ENCODE measurements around the gene ALOX15. TPM values are rescaled to one million over a fixed set of nuclear protein-coding genes. Genes with fewer than 3 reads are reported as not detected.
A peak's percentile ranks its signal among the peaks of the same experiment; 100 is the strongest.
"Not testable (repeated sequence)": the region's sequence is repeated elsewhere in the genome, so short reads cannot be mapped to it uniquely, and the experiment has no call there.

The ALOX15 gene
- total RNA-seq, 1 donor from 2014 or later = not detected

- Mint-ChIP-seq H3K27ac (ENCODE audit: unreplicated experiment) (no peak overlapping the region), H3K9me3 (ENCODE audit: unreplicated experiment) (no peaks in the 10 kb centered on the region), H3K4me1 (ENCODE audit: low read depth, unreplicated experiment) (no peaks in the 10 kb centered on the region), H3K27me3 (ENCODE audit: unreplicated experiment) (peaks cover 4% of the 10 kb centered on the region), H3K4me3 (ENCODE audit: unreplicated experiment) (no peak overlapping the region), H3K36me3 (ENCODE audit: unreplicated experiment) (no peaks in the 10 kb centered on the region)
- TF ChIP-seq, protein P1, sequence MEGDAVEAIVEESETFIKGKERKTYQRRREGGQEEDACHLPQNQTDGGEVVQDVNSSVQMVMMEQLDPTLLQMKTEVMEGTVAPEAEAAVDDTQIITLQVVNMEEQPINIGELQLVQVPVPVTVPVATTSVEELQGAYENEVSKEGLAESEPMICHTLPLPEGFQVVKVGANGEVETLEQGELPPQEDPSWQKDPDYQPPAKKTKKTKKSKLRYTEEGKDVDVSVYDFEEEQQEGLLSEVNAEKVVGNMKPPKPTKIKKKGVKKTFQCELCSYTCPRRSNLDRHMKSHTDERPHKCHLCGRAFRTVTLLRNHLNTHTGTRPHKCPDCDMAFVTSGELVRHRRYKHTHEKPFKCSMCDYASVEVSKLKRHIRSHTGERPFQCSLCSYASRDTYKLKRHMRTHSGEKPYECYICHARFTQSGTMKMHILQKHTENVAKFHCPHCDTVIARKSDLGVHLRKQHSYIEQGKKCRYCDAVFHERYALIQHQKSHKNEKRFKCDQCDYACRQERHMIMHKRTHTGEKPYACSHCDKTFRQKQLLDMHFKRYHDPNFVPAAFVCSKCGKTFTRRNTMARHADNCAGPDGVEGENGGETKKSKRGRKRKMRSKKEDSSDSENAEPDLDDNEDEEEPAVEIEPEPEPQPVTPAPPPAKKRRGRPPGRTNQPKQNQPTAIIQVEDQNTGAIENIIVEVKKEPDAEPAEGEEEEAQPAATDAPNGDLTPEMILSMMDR (IDR thresholded peaks at IDR 0.05; ENCODE audit: partially characterized antibody, unreplicated experiment) = no peak
- no peak for DNase-seq
These were observed 11.5 kb upstream of the ALOX15 start for GRCh38 chr17:4652997-4653396.

DNA sequence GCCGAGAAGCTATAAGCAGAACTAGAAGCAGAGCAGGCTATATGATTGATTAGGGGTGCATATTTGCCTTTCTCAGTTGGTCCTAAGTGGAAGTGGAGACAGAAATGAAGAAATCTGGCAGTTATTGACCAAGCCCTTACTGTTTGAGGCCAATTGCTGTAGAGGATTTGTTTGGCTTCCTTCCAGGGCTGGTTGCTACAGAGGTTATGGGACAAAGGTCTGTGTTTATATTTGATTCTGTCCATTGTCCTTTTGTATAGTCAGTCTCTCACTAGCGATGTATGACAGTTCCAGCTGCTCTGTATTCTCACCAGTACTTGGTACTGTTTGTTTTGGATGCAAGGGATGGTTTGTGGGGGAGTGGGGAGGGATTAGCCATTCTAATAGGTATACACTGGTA lies 7.3 kb upstream of the ALOX15 start:
- Mint-ChIP-seq H3K36me3 (ENCODE audit: unreplicated experiment) (no peaks in the 10 kb centered on the region), H3K4me3 (ENCODE audit: unreplicated experiment) (no peak overlapping the region), H3K9me3 (ENCODE audit: unreplicated experiment) (no peaks in the 10 kb centered on the region), H3K27ac (ENCODE audit: unreplicated experiment) (no peak overlapping the region), H3K4me1 (ENCODE audit: low read depth, unreplicated experiment) (no peaks in the 10 kb centered on the region), H3K27me3 (ENCODE audit: unreplicated experiment) (no peaks in the 10 kb centered on the region)
- no peak for DNase-seq
- TF ChIP-seq, protein P1 (IDR thresholded peaks at IDR 0.05; ENCODE audit: partially characterized antibody, unreplicated experiment) = no peak

DNA sequence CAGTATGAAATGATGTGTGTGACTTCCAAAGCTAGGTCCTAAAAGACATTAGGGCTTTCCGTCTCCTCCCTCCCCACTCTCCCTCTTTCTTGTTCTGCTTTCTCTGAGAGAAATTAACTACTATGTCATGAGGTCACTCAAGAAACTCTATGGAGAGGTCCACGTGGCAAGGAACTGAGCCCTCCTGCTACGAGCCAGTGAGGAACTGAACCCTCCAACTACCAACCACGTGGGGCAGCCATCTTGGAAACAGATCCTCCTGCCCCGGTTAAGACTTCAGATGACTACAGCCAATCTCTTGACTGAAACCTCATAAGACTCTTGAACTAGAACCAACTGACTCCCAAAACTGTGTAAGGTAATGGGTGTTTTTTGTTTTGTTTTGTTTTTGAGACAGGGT lies 4.2 kb upstream of the ALOX15 start:
- H3K4me1 Mint-ChIP-seq (ENCODE audit: low read depth, unreplicated experiment) = peaks cover 6% of the 10 kb centered on the region
- peaks cover 6% of the 10 kb centered on the region for H3K27me3 Mint-ChIP-seq (ENCODE audit: unreplicated experiment)
- H3K4me3 Mint-ChIP-seq (ENCODE audit: unreplicated experiment) = no peak overlapping the region
- DNase-seq = no peak
- no peaks in the 10 kb centered on the region for H3K36me3 Mint-ChIP-seq (ENCODE audit: unreplicated experiment)
- H3K27ac Mint-ChIP-seq (ENCODE audit: unreplicated experiment) = no peak overlapping the region
- TF ChIP-seq, protein P1 (IDR thresholded peaks at IDR 0.05; ENCODE audit: partially characterized antibody, unreplicated experiment) = no peak
- no peaks in the 10 kb centered on the region for H3K9me3 Mint-ChIP-seq (ENCODE audit: unreplicated experiment)

GRCh38 chr17:4643676-4644075 lies 2.2 kb upstream of the ALOX15 start:
- TF ChIP-seq, protein P1 (IDR thresholded peaks at IDR 0.05; ENCODE audit: partially characterized antibody, unreplicated experiment) = no peak
- H3K4me3 Mint-ChIP-seq (ENCODE audit: unreplicated experiment) = no peak overlapping the region
- H3K9me3 Mint-ChIP-seq (ENCODE audit: unreplicated experiment) = no peaks in the 10 kb centered on the region
- peaks cover 6% of the 10 kb centered on the region for H3K4me1 Mint-ChIP-seq (ENCODE audit: low read depth, unreplicated experiment)
- no peaks in the 10 kb centered on the region for H3K36me3 Mint-ChIP-seq (ENCODE audit: unreplicated experiment)
- peaks cover 9% of the 10 kb centered on the region for H3K27me3 Mint-ChIP-seq (ENCODE audit: unreplicated experiment)
- no peak for DNase-seq
- no peak overlapping the region for H3K27ac Mint-ChIP-seq (ENCODE audit: unreplicated experiment)

DNA sequence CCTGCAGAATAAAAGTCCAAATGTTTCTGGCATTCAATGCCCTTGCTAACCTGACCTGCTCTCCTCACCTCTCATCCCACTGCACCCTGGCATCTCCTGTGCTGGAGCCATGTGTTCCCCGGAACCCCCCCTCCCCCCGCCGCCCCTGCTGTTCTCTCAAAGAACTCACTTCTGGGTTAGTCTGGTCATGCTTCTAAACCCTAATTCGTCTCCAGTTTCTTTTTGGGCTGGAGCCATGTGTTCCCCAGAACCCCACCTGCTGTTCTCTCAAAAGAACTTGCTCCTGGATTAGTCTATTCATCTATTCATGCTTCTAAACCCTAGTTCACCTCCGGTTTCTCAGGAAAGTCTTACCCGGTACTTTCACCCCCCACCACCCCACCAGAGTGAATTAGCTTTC lies 808 bp upstream of the ALOX15 start:
- no peak overlapping the region for H3K4me3 Mint-ChIP-seq (ENCODE audit: unreplicated experiment)
- H3K36me3 Mint-ChIP-seq (ENCODE audit: unreplicated experiment) = no peaks in the 10 kb centered on the region
- no peak overlapping the region for H3K27ac Mint-ChIP-seq (ENCODE audit: unreplicated experiment)
- H3K4me1 Mint-ChIP-seq (ENCODE audit: low read depth, unreplicated experiment) = peaks cover 6% of the 10 kb centered on the region
- TF ChIP-seq, protein P1 (IDR thresholded peaks at IDR 0.05; ENCODE audit: partially characterized antibody, unreplicated experiment) = no peak
- DNase-seq = no peak
- peaks cover 12% of the 10 kb centered on the region for H3K27me3 Mint-ChIP-seq (ENCODE audit: unreplicated experiment)
- no peaks in the 10 kb centered on the region for H3K9me3 Mint-ChIP-seq (ENCODE audit: unreplicated experiment)

DNA sequence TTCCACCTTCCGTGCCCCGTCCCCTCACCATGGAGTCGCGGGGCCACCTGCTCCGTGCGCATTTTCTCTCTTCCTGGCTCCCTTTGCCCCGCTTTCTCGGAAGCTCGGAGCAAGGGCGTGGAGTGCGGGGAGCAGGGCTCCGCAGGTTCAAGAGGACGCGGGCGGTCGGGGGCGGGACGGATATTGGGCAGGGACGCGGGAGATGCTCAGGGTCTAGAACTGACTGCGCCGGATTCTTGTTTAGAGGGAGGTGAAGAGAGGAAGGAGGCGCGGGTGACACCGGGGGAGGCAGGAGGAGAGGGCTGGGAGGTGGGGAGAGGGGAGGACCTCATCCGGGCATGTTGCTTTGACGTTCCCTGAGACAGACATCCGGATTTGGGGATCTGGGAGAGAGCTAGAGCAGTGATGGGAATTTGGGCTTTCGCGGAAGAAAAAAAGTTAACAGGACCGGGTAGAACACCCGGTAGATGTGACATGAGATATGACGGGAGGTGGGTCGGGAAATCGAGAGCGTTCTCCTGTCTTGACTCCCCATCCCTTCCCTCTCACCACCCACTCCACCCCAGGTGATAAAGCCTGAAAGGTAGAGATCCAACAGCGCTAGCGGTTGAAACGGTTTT lies 799 bp downstream of the ALOX15 start:
- H3K27ac Mint-ChIP-seq (ENCODE audit: unreplicated experiment); H3K9me3 Mint-ChIP-seq (ENCODE audit: unreplicated experiment); DNase-seq; H3K36me3 Mint-ChIP-seq (ENCODE audit: unreplicated experiment); H3K4me1 Mint-ChIP-seq (ENCODE audit: low read depth, unreplicated experiment): not testable (repeated sequence)
- H3K4me3 Mint-ChIP-seq (ENCODE audit: unreplicated experiment) = peak overlapping the region; percentile 83
- peaks cover 18% of the 10 kb centered on the region for H3K27me3 Mint-ChIP-seq (ENCODE audit: unreplicated experiment)

DNA sequence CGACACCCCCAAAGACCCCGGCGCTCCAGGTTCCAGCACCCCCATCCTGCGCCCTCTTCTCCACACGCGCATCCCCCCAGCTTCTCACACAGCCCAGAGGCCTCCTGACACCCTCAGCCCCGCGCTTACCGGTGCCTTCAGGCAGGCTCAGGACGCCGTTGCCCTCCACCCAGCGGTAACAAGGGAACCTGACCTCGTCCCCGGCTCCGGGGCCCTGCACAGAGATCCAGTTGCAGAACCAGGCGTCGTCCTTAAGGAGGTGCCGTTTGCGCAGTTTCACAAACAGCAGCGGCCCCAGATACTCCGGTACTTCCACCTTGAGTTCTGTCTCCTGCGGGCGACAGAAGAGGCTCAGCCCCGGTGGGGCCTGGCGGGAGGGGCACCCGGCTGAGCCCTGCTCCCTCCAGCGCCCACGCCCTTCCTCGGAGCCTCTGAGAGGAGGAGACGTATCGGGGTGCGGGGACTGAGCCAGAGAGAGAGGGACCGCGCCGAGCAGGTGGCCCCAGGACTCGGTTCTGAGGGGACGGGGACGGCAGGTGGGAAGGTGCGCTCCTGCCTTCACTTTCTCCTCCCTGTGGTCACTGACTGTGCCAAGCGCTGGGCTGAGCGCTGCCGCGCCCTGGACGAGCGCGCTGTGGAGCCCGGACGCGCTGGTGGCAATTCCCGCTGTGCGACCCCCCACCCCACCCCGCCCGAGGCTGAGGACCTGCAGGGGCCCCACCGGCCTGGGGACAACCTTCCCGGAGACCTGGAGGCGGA lies 2.0 kb downstream of the ALOX15 start:
- H3K4me1 Mint-ChIP-seq (ENCODE audit: low read depth, unreplicated experiment); H3K9me3 Mint-ChIP-seq (ENCODE audit: unreplicated experiment): not testable (repeated sequence)
- H3K4me3 Mint-ChIP-seq (ENCODE audit: unreplicated experiment) = peak overlapping the region; percentile 65

More for the DNA sequence above, 2.0 kb downstream of the ALOX15 start:
- DNase-seq = peak; percentile 60
- not testable (repeated sequence) for H3K36me3 Mint-ChIP-seq (ENCODE audit: unreplicated experiment); H3K27ac Mint-ChIP-seq (ENCODE audit: unreplicated experiment)
- H3K27me3 Mint-ChIP-seq (ENCODE audit: unreplicated experiment) = peaks cover 21% of the 10 kb centered on the region

All from glutamatergic neuron (in vitro differentiated cells).